Loucy (cell line): ENCODE data around the gene CDH8.

Source experiments
- CTCF ChIP-seq: fragments of 200-600 bp; sonication (generic); conservative IDR thresholded peaks from 2 replicates; pipeline ENCODE4 v1.5.1; 2014; ENCODE audit warnings: mild to moderate bottlenecking, antibody characterized with exemption, low read length
- EZH2phosphoT487 ChIP-seq: fragments of 200-600 bp; IDR thresholded peaks from 2 replicates; pipeline ENCODE4 v1.6.1; 2018; ENCODE audit warnings: antibody characterized with exemption, mild to moderate bottlenecking, moderate library complexity, borderline replicate concordance

- TF ChIP-seq CTCF (no peak), EZH2phosphoT487 (no peak)
Observed at GRCh38 chr16:61872778-61873119, 163.5 kb downstream of the CDH8 start.
